ENCODE results near the gene CORIN. TPM values are rescaled to one million over a fixed set of nuclear protein-coding genes. Genes with fewer than 3 reads are reported as not detected.
"Not testable (repeated sequence)": the region's sequence is repeated elsewhere in the genome, so short reads cannot be mapped to it uniquely, and the experiment has no call there.

CORIN gene
- total RNA-seq, 2 experiments from 2014 or later = 0.22 TPM; not detected in 1

DNA sequence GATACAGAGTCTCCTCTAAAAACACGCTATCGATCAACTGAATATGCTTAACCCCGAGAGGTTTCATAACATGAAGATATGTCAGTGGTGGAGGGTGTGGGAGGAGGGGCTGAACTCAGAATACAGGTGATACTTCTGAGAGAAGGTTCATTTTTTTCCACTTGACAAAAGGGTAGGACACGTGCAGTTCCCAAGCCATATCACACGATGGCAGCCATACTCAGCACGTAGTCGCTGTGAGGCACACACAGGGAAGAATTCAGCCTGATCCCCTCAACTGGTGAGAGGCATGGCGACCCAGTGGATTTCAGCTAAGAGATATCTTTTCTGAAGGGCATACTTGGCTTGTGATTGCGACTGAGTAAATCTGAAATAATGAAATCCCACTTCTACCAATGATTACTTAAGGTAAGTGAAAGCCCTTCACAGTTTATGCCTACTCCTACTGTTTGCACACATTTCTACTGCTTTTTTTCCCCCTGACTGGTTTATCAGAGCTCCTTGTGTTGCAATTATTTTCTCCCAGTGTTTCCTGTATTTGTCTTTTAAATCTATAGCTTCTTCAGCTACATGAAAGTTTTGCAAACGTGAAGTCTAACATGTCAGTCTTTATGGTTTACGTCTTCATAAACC is 133.1 kb downstream of the CORIN start:
- CTCF ChIA-PET = interaction anchor here (1.0 kb wide), 1 partner anchor 135 kb away, joined by 3 read pairs; no protein-coding TSS in a partner anchor
- peak; percentile 24 for DNase-seq
- H3K4me1 Mint-ChIP-seq = no peaks in the 10 kb centered on the region
- H3K4me3 Mint-ChIP-seq = no peak overlapping the region
- no peaks in the 10 kb centered on the region for H3K9me3 Mint-ChIP-seq
- no peaks in the 10 kb centered on the region for H3K36me3 Mint-ChIP-seq (ENCODE audit: low read depth)
- H3K27me3 Mint-ChIP-seq = peaks cover 26% of the 10 kb centered on the region
- H3K27ac Mint-ChIP-seq = no peak overlapping the region
- POLR2A ChIA-PET = no interaction called here

DNA sequence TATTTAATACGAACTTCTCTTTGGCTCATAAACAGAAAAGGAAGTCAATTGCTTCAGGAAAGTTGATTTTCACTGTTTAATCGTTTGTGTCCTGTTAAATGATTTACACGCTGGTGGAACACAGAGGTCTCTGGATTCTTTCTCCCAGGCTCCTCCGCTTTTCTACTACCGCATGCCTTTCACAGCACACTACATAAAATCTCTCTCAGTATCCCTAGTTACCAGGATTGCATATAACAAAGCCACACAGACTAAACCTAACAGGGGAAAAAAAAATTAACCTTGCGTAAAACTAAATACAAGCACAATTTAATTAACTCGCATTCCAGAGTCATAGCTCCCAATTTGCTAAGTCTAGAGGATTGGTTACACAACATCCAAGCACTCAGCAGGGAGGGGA is 133.9 kb downstream of the CORIN start:
- H3K4me3 Mint-ChIP-seq = no peak overlapping the region
- ChIA-PET POLR2A (no interaction called here), CTCF (no interaction called here)

DNA sequence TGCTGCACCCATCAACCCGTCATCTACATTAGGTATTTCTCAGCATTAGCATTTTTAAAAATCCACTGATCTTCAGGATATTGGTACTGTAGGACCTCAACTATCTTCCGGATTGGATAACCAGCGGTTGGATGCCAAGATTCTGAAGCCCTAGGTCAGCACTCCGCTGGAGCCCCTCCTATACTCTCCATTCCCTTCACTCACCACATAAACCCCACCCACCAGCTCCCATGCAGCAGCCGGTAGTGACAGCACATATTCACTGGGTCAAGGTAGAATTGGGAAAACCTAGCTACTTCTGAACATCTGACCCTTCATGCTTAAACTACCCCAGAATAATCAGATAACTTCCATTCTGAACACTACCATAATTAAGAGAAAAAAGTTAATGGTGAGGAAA is 134.9 kb downstream of the CORIN start:
- Mint-ChIP-seq H3K4me3 (no peak overlapping the region), H3K27me3 (peaks cover 28% of the 10 kb centered on the region), H3K36me3 (ENCODE audit: low read depth) (no peaks in the 10 kb centered on the region), H3K4me1 (no peaks in the 10 kb centered on the region), H3K27ac (no peak overlapping the region), H3K9me3 (no peaks in the 10 kb centered on the region)
- CTCF ChIA-PET = no interaction called here
- DNase-seq = no peak
- POLR2A ChIA-PET = no interaction called here

More for the DNA sequence above, 133.9 kb downstream of the CORIN start:
- Mint-ChIP-seq H3K4me1 (no peaks in the 10 kb centered on the region), H3K9me3 (no peaks in the 10 kb centered on the region), H3K27me3 (peaks cover 26% of the 10 kb centered on the region), H3K27ac (no peak overlapping the region), H3K36me3 (ENCODE audit: low read depth) (no peaks in the 10 kb centered on the region)
- DNase-seq = no peak

DNA sequence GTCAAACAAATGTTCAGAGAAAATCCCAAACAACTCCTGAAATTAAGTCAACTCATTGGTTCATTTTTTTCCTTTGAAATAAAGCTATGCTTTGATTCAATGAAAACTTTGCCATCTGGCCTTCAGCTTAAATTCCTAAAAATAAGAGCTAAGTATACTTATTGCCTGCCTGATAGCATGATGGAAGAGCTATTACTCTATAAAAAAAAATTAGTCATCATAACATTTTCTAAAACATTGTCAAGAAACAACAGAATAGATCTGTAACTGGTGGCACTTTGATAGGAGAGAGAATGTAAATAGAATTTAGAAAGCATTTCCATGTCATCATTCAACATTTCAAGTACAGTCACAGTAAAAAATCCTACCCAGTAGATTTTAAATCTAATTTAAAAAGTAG is 136.6 kb downstream of the CORIN start:
- no peaks in the 10 kb centered on the region for H3K4me1 Mint-ChIP-seq
- ChIA-PET POLR2A (no interaction called here), CTCF (interaction anchor here (1.0 to 2.0 kb wide), 2 partner anchors 27 to 136 kb away, joined by 3 to 5 read pairs; no protein-coding TSS in a partner anchor)
- H3K4me3 Mint-ChIP-seq = no peak overlapping the region
- H3K27me3 Mint-ChIP-seq = peaks cover 28% of the 10 kb centered on the region
- H3K27ac Mint-ChIP-seq = no peak overlapping the region
- DNase-seq = no peak
- H3K36me3 Mint-ChIP-seq (ENCODE audit: low read depth) = no peaks in the 10 kb centered on the region
- no peaks in the 10 kb centered on the region for H3K9me3 Mint-ChIP-seq

DNA sequence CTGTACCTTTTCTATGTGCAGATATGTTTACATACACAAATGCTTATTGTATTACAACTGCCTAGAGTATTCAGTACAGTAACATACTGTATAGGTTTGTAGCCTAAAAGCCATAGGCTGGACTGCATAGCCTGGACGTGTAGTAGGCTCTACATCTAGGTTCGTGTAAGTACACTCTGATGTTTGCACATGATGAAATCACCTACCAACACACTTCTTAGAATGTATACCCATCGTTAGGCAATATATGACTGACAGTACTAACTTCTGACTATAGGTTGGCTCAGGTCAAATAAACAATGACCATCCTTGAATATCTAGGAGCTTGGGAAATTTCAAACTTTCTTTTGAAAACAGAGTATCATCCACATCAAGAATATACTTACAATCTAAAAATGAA is 139.0 kb downstream of the CORIN start:
- ChIA-PET CTCF (no interaction called here), POLR2A (no interaction called here)
- no peak overlapping the region for H3K27ac Mint-ChIP-seq
- peaks cover 29% of the 10 kb centered on the region for H3K27me3 Mint-ChIP-seq
- no peak for DNase-seq
- H3K36me3 Mint-ChIP-seq (ENCODE audit: low read depth) = no peaks in the 10 kb centered on the region
- no peaks in the 10 kb centered on the region for H3K9me3 Mint-ChIP-seq
- H3K4me1 Mint-ChIP-seq = no peaks in the 10 kb centered on the region
- H3K4me3 Mint-ChIP-seq = no peak overlapping the region

DNA sequence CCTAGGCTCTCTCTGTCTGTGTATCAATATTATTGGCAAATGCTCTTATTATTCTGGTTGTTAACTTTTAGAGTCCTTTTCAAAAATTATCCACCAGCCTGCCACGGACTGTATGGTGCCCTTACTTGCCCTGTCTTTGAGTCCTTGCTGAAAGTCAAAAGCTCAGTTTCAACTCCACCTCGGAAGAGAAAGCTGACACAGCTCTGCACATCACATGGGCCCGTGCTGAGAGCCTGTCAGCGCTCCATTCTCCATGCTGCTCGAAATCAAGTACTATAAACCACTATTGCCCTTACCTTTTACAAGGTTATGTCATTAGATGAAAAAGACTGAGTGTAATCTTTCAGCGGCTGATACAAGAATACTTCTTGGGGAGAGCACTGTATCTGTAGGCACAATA is 141.0 kb downstream of the CORIN start:
- H3K36me3 Mint-ChIP-seq (ENCODE audit: low read depth) = no peaks in the 10 kb centered on the region
- no peaks in the 10 kb centered on the region for H3K4me1 Mint-ChIP-seq
- no peaks in the 10 kb centered on the region for H3K9me3 Mint-ChIP-seq
- ChIA-PET CTCF (no interaction called here), POLR2A (no interaction called here)
- H3K27me3 Mint-ChIP-seq = peaks cover 29% of the 10 kb centered on the region
- H3K4me3 Mint-ChIP-seq = no peak overlapping the region
- H3K27ac Mint-ChIP-seq = no peak overlapping the region
- no peak for DNase-seq

DNA sequence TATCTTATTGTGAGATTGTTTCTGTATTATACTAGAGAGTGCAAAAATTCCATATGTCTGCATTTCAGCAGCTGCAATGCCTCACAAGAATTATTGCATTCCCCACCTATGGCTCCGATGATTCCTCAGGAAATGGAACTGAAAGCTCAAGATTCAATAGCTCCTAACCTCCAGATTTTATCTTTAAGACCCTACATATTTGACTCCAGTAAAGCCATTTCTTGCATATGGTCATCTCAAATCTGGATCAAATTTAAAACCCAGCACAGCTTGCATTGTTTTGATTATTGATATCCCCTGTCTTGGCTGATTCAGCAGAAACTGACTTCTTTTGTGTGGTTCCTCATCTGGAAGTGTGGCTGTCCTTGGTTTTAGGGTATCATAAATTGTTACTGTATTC is 142.6 kb downstream of the CORIN start:
- no peaks in the 10 kb centered on the region for H3K36me3 Mint-ChIP-seq (ENCODE audit: low read depth)
- H3K4me1 Mint-ChIP-seq = no peaks in the 10 kb centered on the region
- H3K27me3 Mint-ChIP-seq = peaks cover 24% of the 10 kb centered on the region
- no peak overlapping the region for H3K27ac Mint-ChIP-seq
- no peaks in the 10 kb centered on the region for H3K9me3 Mint-ChIP-seq
- DNase-seq = no peak
- ChIA-PET CTCF (no interaction called here), POLR2A (no interaction called here)
- H3K4me3 Mint-ChIP-seq = no peak overlapping the region

DNA sequence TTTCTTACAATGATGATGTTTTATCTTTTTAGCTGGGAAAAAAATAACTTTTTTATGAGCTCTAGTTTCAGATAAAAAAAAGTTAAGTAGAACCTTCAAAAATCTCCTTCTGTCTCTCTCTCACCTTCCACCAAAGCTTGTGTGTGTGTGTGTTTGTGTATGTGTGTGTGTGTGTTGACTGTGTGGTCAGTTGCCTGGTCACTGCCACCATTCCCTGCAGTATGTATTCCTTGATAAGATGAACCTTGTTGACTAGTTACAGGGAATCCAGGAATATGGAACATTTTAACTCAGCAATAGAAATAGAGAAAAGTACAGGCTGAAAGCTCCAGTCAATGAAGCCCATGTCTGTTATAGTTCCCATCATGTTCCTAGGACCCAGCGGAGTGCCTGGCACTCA is 143.5 kb downstream of the CORIN start:
- no peaks in the 10 kb centered on the region for H3K4me1 Mint-ChIP-seq
- ChIA-PET POLR2A (no interaction called here), CTCF (no interaction called here)
- no peak overlapping the region for H3K4me3 Mint-ChIP-seq
- no peaks in the 10 kb centered on the region for H3K9me3 Mint-ChIP-seq
- no peak for DNase-seq
- no peaks in the 10 kb centered on the region for H3K36me3 Mint-ChIP-seq (ENCODE audit: low read depth)
- H3K27me3 Mint-ChIP-seq = peaks cover 24% of the 10 kb centered on the region
- H3K27ac Mint-ChIP-seq = no peak overlapping the region

DNA sequence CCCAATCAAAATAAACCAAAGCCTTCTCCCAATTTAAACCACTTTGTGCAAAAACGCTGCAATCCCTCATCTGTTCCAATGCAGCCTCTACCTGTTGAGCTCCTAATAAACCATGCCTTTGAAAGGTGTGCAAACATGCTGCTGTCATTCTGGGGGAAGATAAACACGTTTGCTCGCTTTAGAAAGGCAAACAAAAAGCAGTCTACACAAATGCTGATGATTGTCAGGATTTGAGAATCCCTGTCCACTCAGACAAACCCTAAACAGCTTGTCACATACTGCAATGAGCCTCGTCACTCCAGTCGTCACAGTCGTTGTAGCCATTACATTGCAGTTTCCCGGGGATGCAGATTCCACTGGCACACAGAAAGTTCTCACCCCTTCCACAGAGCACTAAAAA is 145.2 kb downstream of the CORIN start:
- CTCF ChIA-PET = no interaction called here
- Mint-ChIP-seq H3K36me3 (ENCODE audit: low read depth) (no peaks in the 10 kb centered on the region), H3K27ac (no peak overlapping the region), H3K9me3 (no peaks in the 10 kb centered on the region), H3K4me1 (no peaks in the 10 kb centered on the region), H3K27me3 (peaks cover 20% of the 10 kb centered on the region), H3K4me3 (no peak overlapping the region)
- POLR2A ChIA-PET = no interaction called here
- DNase-seq = no peak

DNA sequence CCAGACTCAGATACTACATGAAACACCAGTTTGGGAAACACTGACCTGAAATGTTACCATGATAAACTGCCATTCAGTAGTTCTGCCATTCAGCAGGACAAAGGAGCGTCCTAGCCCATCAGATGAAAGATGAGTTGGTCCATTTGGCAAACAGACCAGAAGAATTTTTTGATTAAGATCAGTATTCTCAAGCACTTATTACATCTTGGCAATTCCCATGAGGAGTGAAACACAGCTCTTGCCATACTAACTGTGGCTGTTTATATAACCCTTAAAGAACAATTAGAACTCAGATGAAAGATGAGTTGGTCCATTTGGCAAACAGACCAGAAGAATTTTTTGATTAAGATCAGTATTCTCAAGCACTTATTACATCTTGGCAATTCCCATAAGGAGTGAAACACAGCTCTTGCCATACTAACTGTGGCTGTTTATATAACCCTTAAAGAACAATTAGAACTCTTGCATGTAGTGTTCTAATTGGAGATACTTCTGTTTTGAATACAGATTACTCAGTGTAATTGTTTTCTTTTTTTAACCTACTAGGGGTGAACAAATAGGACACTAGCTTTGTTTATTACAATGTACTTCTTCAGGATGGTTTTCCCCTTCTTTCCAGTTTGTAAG is 146.0 kb downstream of the CORIN start:
- POLR2A ChIA-PET; H3K36me3 Mint-ChIP-seq (ENCODE audit: low read depth); H3K4me1 Mint-ChIP-seq; DNase-seq; H3K27ac Mint-ChIP-seq; H3K4me3 Mint-ChIP-seq; H3K9me3 Mint-ChIP-seq: not testable (repeated sequence)
- H3K27me3 Mint-ChIP-seq = peaks cover 20% of the 10 kb centered on the region
- CTCF ChIA-PET = interaction anchor here (1.2 kb wide), 1 partner anchor 64 kb away, joined by 3 read pairs; no protein-coding TSS in a partner anchor

DNA sequence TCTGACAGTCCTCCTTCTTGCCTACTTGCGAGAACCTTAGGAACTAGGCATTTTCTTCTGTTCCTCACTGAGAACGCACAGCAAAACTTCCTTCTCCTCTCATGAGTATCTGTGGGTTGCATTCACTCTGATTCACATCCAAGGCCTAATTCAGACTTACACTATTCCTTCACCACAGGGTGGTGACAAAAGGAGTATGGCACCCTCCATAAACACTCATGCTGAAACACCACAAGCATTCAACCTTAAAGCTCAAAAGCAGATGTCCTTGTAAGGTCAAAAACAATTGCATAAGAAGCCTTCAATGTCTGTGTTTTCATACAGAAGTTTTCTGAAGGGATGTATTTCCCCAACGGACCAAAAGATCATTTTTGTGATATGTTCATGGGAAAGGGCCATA is 147.3 kb downstream of the CORIN start:
- no peaks in the 10 kb centered on the region for H3K36me3 Mint-ChIP-seq (ENCODE audit: low read depth)
- no peak overlapping the region for H3K27ac Mint-ChIP-seq
- H3K4me1 Mint-ChIP-seq = no peaks in the 10 kb centered on the region
- H3K4me3 Mint-ChIP-seq = no peak overlapping the region
- no peaks in the 10 kb centered on the region for H3K9me3 Mint-ChIP-seq
- CTCF ChIA-PET = interaction anchor here (0.9 to 1.2 kb wide), 2 partner anchors 66 to 242 kb away, joined by 3 read pairs; no protein-coding TSS in a partner anchor
- peaks cover 20% of the 10 kb centered on the region for H3K27me3 Mint-ChIP-seq
- no peak for DNase-seq
- POLR2A ChIA-PET = no interaction called here

DNA sequence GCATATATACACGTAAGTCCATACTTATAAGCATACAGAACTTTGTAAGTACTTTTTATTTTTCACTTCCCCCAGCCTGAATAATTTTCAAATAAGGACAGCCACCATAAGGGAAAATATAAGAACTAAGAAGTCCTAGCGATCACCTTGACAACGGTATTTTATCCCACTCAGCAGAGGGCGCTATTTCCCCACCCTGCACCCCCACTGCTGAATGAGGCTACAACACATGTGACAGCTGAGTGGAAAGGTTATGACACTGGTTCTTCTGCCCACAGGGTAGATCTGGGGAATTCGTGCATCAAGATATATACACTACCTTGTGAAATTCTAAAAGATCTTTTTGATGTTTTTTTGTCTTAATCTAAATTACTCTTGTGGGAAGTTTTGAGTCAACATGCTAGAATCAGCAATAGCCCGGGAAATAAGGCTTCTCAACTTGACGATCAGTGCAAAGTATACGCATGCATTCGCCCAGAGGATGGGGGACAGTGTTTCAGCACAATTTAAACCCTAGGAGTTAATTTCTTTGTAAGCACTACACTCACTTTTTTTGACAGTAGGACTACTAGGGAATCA is 151.5 kb downstream of the CORIN start:
- Mint-ChIP-seq H3K27ac (no peak overlapping the region), H3K36me3 (ENCODE audit: low read depth) (no peaks in the 10 kb centered on the region), H3K9me3 (no peaks in the 10 kb centered on the region), H3K27me3 (peaks cover 17% of the 10 kb centered on the region), H3K4me3 (no peak overlapping the region), H3K4me1 (no peaks in the 10 kb centered on the region)
- CTCF ChIA-PET = interaction anchor here (0.9 to 1.7 kb wide), 3 partner anchors 141 to 247 kb away, joined by 3 to 6 read pairs (median 3); no protein-coding TSS in a partner anchor
- POLR2A ChIA-PET = no interaction called here
- peak; percentile 68 for DNase-seq

DNA sequence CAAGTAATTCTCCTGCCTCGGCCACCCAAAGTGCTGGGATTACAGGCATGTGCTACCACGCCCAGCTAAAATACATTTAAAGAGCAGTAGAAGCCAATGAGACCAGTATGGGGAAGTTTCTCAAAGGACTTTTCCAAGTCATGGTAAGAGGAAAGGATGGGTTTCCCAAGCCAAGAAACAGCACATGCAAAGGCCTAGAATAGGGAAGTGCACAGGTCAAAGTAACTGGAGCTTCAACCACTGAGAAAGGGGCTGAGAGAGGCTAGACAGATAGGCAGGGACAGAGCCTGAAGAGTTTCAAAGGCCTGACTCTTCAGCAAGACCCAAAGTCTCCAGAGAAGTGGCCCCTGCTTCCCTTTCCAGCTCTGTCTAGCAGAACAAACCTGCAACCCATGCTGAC is 162.1 kb downstream of the CORIN start:
- Mint-ChIP-seq H3K36me3 (ENCODE audit: low read depth) (no peaks in the 10 kb centered on the region), H3K4me1 (no peaks in the 10 kb centered on the region), H3K27me3 (peaks cover 9% of the 10 kb centered on the region), H3K27ac (no peak overlapping the region), H3K9me3 (no peaks in the 10 kb centered on the region), H3K4me3 (no peak overlapping the region)
- ChIA-PET POLR2A (no interaction called here), CTCF (no interaction called here)
- no peak for DNase-seq

DNA sequence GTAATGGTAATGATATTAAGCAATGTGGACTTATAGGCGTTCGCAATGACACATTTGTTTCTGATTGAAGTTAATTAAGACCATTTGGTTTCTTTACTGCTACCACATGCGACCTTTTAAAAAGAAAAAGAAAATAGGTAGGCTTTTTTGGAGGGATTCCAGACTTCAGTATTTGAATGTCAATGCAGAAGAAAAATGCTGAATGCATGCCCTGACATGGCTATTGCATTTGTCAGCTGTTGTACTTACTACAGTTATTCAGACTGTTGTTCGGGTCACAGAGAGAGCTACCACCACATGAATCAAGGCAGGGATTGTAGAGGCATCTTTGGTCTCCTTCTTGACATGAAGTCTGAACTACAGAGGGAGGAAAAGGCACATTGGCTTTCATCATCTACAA is 163.7 kb downstream of the CORIN start:
- H3K27ac Mint-ChIP-seq = no peak overlapping the region
- ChIA-PET CTCF (no interaction called here), POLR2A (no interaction called here)
- H3K9me3 Mint-ChIP-seq = no peaks in the 10 kb centered on the region
- no peaks in the 10 kb centered on the region for H3K4me1 Mint-ChIP-seq
- DNase-seq = no peak
- H3K36me3 Mint-ChIP-seq (ENCODE audit: low read depth) = no peaks in the 10 kb centered on the region
- H3K27me3 Mint-ChIP-seq = peaks cover 4% of the 10 kb centered on the region
- no peak overlapping the region for H3K4me3 Mint-ChIP-seq
